K562 (cell line): ENCODE measurements around the gene HSPA1L. TPM values are rescaled to one million over a fixed set of nuclear protein-coding genes. Genes with fewer than 3 reads are reported as not detected.
A peak's percentile ranks its signal among the peaks of the same experiment; 100 is the strongest.

Source experiments
- ATF7 ChIP-seq: fragments of 450-650 bp; IDR thresholded peaks from 2 replicates; pipeline ENCODE4 v1.7.1; 2014; ENCODE audit warnings: mild to moderate bottlenecking, moderate library complexity
- CREB5 ChIP-seq: fragments of 250-450 bp; sonication (Bioruptor Pico); IDR thresholded peaks from 2 replicates; pipeline ENCODE4 v1.5.0; 2020; ENCODE audit warnings: mild to moderate bottlenecking
- DNMT1 ChIP-seq: fragments of 450-650 bp; IDR thresholded peaks from 2 replicates; pipeline ENCODE4 v1.6.1; 2016; ENCODE audit warnings: antibody characterized with exemption, mild to moderate bottlenecking
- EGR1 ChIP-seq: fragments of 450-650 bp; conservative IDR thresholded peaks from 2 replicates; pipeline ENCODE4 v1.6.1; 2017; ENCODE audit warnings: mild to moderate bottlenecking
- EP300 ChIP-seq: IDR thresholded peaks from 2 replicates; pipeline ENCODE4 v1.6.1; 2012; ENCODE audit warnings: low read length, improper control_type of control experiment
- FOXA1 ChIP-seq: fragments of 450-650 bp; IDR thresholded peaks from 2 replicates; pipeline ENCODE4 v1.6.1; 2016; ENCODE audit warnings: mild to moderate bottlenecking, borderline replicate concordance
- FOXK2 ChIP-seq, 2 experiments: fragments of 450-650 bp; IDR thresholded peaks in 1 of 2; conservative IDR thresholded peaks in 1 of 2; 2 replicates each; pipeline ENCODE4 v1.6.1; 2016; ENCODE audit warnings: low read depth in 2 of 2, mild to moderate bottlenecking in 1 of 2
- MITF ChIP-seq: IDR thresholded peaks from 2 replicates; pipeline ENCODE4 v1.6.1; 2014; ENCODE audit warnings: antibody characterized with exemption
- MYNN ChIP-seq, 2 experiments: sonication (generic); formaldehyde crosslinking in 1 of 2; IDR thresholded peaks; 2 replicates each; pipeline versions ENCODE4 v1.5.0 to v1.6.1; 2016 to 2020; ENCODE audit warnings: antibody characterized with exemption in 1 of 2, missing genetic modification reagents in 1 of 2
- NR4A1 ChIP-seq, 2 experiments: fragments of 250-450 bp in 1 of 2; fragments of 450-650 bp in 1 of 2; sonication (Bioruptor Pico) in 1 of 2; IDR thresholded peaks; 2 replicates each; pipeline versions ENCODE4 v1.4.0 to v1.6.1; 2016 to 2020; ENCODE audit warnings: mild to moderate bottlenecking in 2 of 2, missing compliant biosample characterization in 1 of 2, missing genetic modification characterization in 1 of 2, moderate library complexity in 1 of 2
- PHF8 ChIP-seq: fragments of 200-600 bp; sonication (generic); IDR thresholded peaks from 2 replicates; pipeline ENCODE4 v1.6.1; 2012; ENCODE audit warnings: mixed run types, mild to moderate bottlenecking, inconsistent platforms, low read length, moderate library complexity, borderline replicate concordance
- PTBP1 ChIP-seq: fragments of 200-400 bp; formaldehyde crosslinking; IDR thresholded peaks from 2 replicates; pipeline ENCODE4 v1.6.1; 2017; ENCODE audit warnings: low read depth, low read length
- RBFOX2 ChIP-seq: fragments of 200-400 bp; formaldehyde crosslinking; IDR thresholded peaks from 2 replicates; pipeline ENCODE4 v1.6.1; 2017; ENCODE audit warnings: low read depth, mild to moderate bottlenecking, low read length, moderate library complexity
- SPI1 ChIP-seq: IDR thresholded peaks from 2 replicates; pipeline ENCODE4 v1.6.1; 2011; ENCODE audit warnings: low read depth, low read length, control low read depth, borderline replicate concordance
- ZNF282 ChIP-seq: sonication (generic); formaldehyde crosslinking; IDR thresholded peaks from 2 replicates; pipeline ENCODE4 v1.8.1; 2023; ENCODE audit warnings: missing genetic modification reagents
- ZNF445 ChIP-seq: fragments of 250-450 bp; sonication (Bioruptor Pico); IDR thresholded peaks from 2 replicates; pipeline ENCODE4 v1.4.0; 2020; ENCODE audit warnings: low read depth, mild to moderate bottlenecking, moderate library complexity
- ZNF76 ChIP-seq: fragments of 250-450 bp; sonication (Bioruptor Pico); IDR thresholded peaks from 2 replicates; pipeline ENCODE4 v1.4.0; 2020; ENCODE audit warnings: mild to moderate bottlenecking, moderate library complexity, borderline replicate concordance
- ZNF778 ChIP-seq: fragments of 450-650 bp; formaldehyde crosslinking; IDR thresholded peaks from 2 replicates; pipeline ENCODE4 v1.4.0; 2020; ENCODE audit warnings: mild to moderate bottlenecking, moderate library complexity
- polyA plus RNA-seq, 8 experiments: library from polyadenylated mRNA; depleted of rRNA in 4 of 8; stranded (reverse) in 5 of 8; unstranded in 3 of 8; fragments of >200 nt; fragmentation: Nextera tagmentation in 2 of 8; fragmentation: Illumina TruSeq in 1 of 8; extraction: Ambion mirVana in 2 of 8; extraction: Trizol in 1 of 8; gene quantifications; 2 replicates each; pipeline versions ENCODE4 v1.2.1 to v1.2.3, GENCODE V29; 2011 to 2014; ENCODE audit warnings: inconsistent platforms in 1 of 8, missing spikeins in 1 of 8
- total RNA-seq, 7 experiments: library from RNA; depleted of rRNA in 6 of 7; stranded (reverse); fragments of >200 nt in 6 of 7; fragmentation: Illumina TruSeq in 2 of 7; extraction: Trizol in 2 of 7; gene quantifications; 2 replicates each; pipeline versions ENCODE4 v1.2.1 to v1.2.3, GENCODE V29; 2011 to 2021; ENCODE audit warnings: low replicate concordance in 1 of 7
- TF ChIP-seq, protein P1 (sequence below): fragments of 450-650 bp; formaldehyde crosslinking; IDR thresholded peaks from 2 replicates; pipeline ENCODE4 v1.4.0; 2020; ENCODE audit warnings: mild to moderate bottlenecking, moderate library complexity

The HSPA1L gene
- total and polyA plus RNA-seq, 9 of the 15 experiments (the other 6 are each of a cell fraction or from before 2014, with no cell fraction given), result 0.14 to 2.1 (median 1.3) TPM

GRCh38 chr6:31862344-31863235, 47.5 kb upstream of the HSPA1L start, which contains the start of gene NEU1 (continued):
- TF ChIP-seq MITF (peak; percentile 96), FOXA1 (no peak), MYNN (IDR thresholded peaks at IDR 0.05) (peak; percentile 64), MYNN (CRISPR knock-in tag; IDR thresholded peaks at IDR 0.05) (no peak), ZNF778 (CRISPR knock-in tag) (no peak), ZNF76 (CRISPR knock-in tag) (peak; percentile 75; the same call in 1 of the 2 replicates), ZNF282 (CRISPR knock-in tag) (no peak), RBFOX2 (peak; percentile 99), CREB5 (CRISPR knock-in tag) (no peak), SPI1 (peak; percentile 69), PTBP1 (peak; percentile 87; the same call in 1 of the 2 replicates), ATF7 (peak; percentile 97), FOXK2 (conservative IDR thresholded peaks at IDR 0.05 in 1 of 2, IDR thresholded peaks at IDR 0.05 in 1 of 2; ENCODE audit: low read depth in 2 of 2) (peak; percentile 66 to 90; a peak in 3 of 4 replicates), EP300 (peak; percentile 38), PHF8 (peak; percentile 91), DNMT1 (no peak), ZNF445 (no peak), NR4A1 (CRISPR knock-in tag; IDR thresholded peaks at IDR 0.05) (peak; percentile 88; the same call in 1 of the 2 replicates), NR4A1 (tag; IDR thresholded peaks at IDR 0.05) (no peak), EGR1 (0 out of 2 replicates have a peak, but pooled peaks have one; percentile 14)
- TF ChIP-seq, protein P1, sequence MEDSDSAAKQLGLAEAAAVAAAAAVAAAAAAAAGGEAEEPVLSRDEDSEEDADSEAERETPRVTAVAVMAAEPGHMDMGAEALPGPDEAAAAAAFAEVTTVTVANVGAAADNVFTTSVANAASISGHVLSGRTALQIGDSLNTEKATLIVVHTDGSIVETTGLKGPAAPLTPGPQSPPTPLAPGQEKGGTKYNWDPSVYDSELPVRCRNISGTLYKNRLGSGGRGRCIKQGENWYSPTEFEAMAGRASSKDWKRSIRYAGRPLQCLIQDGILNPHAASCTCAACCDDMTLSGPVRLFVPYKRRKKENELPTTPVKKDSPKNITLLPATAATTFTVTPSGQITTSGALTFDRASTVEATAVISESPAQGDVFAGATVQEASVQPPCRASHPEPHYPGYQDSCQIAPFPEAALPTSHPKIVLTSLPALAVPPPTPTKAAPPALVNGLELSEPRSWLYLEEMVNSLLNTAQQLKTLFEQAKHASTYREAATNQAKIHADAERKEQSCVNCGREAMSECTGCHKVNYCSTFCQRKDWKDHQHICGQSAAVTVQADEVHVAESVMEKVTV (CRISPR knock-in tag), result 0 out of 2 replicates have a peak, but pooled peaks have one; percentile 35
